Stomach (tissue), 9 donors: ENCODE data around the gene SPIN1. TPM values are rescaled to one million over a fixed set of nuclear protein-coding genes. Genes with fewer than 3 reads are reported as not detected.

ENCODE experiments used
- DNase-seq, 2 donors: peaks; one replicate each; pipeline versions ENCODE4 v3.0.0 to v3.0.0-alpha.2; 2013 to 2019
- H3K27ac ChIP-seq, 5 donors: fragments of 200-600 bp in 4 of 5; sonication (generic) in 4 of 5; one replicate each; pipeline ENCODE4 v1.5.1; 2013 to 2019; ENCODE audit warnings: mild to moderate bottlenecking in 1 of 5, moderate library complexity in 1 of 5
- H3K27me3 ChIP-seq, 3 donors: fragments of 200-600 bp; sonication (generic); one replicate each; pipeline ENCODE4 v1.5.1; 2017 to 2019; ENCODE audit warnings: mixed run types in 1 of 3
- H3K36me3 ChIP-seq, 4 donors: fragments of 200-600 bp; sonication (generic); 1 replicate in 3 of 4; 2 replicates in 1 of 4; pipeline ENCODE4 v1.5.1; 2016 to 2019
- H3K4me1 ChIP-seq, 4 donors: fragments of 200-600 bp; sonication (generic); one replicate each; pipeline ENCODE4 v1.5.1; 2016 to 2019
- H3K4me3 ChIP-seq, 4 donors: fragments of 200-600 bp; sonication (generic) in 3 of 4; one replicate each; pipeline ENCODE4 v1.5.1; 2016 to 2019; ENCODE audit warnings: mild to moderate bottlenecking in 1 of 4
- H3K9me3 ChIP-seq, 4 donors: fragments of 200-600 bp; sonication (generic); one replicate each; pipeline ENCODE4 v1.5.1; 2016 to 2019
- EP300 ChIP-seq: sonication (generic); formaldehyde crosslinking; IDR thresholded peaks from one replicate; pipeline ENCODE4 v1.6.1; 2017; ENCODE audit warnings: antibody characterized with exemption
- POLR2A ChIP-seq, 4 donors: fragments of 450-650 bp; IDR thresholded peaks; one replicate each; pipeline ENCODE4 v1.6.1; 2016; ENCODE audit warnings: antibody characterized with exemption in 4 of 4, control low read depth in 2 of 4, mild to moderate bottlenecking in 1 of 4, moderate library complexity in 1 of 4
- POLR2AphosphoS5 ChIP-seq, 3 donors: sonication (generic); formaldehyde crosslinking; IDR thresholded peaks; one replicate each; pipeline ENCODE4 v1.6.1; 2016; ENCODE audit warnings: antibody characterized with exemption in 3 of 3
- WGBS, 5 donors: extraction: QIAGEN DNeasy Blood & Tissue Kit in 3 of 5; methylation state at CpG; one replicate each; pipeline versions ENCODE4 v1.1.5 to v1.1.7; 2013 to 2018; 5-methylcytosine and 5-hydroxymethylcytosine counted together
- intact Hi-C: fragments of 100-400 bp; cut with DNase I; formaldehyde crosslinking; loops from one replicate; pipeline ENCODE4 v1.15.1; 2023; ENCODE audit warnings: low total_unique reads
- polyA plus RNA-seq, 3 donors: library from polyadenylated mRNA; stranded (reverse); fragments of 200-250 nt; gene quantifications; one replicate each; pipeline ENCODE4 v1.2.3, GENCODE V29; 2013
- total RNA-seq, 5 donors: library from RNA; depleted of rRNA; stranded (reverse); fragments of >200 nt; gene quantifications; one replicate each; pipeline versions ENCODE4 v1.1.0 to v1.2.3, GENCODE V29; 2014 to 2016
- TF ChIP-seq, protein P1 (sequence below), 7 experiments: fragments of 450-650 bp in 4 of 7; fragments of 200-600 bp in 3 of 7; sonication (generic) in 3 of 7; IDR thresholded peaks; one replicate each; pipeline ENCODE4 v1.5.1; 2016 to 2019; ENCODE audit warnings: antibody characterized with exemption in 7 of 7, control low read depth in 2 of 7, mild to moderate bottlenecking in 1 of 7
- donor health status: healthy with polysubstance abuse.
- donor health status: Bipolar disorder and iron deficiency.
- donor health status: healthy.

The SPIN1 gene
- total and polyA plus RNA-seq, 8 donors, result 18.3 to 120 (median 33.8) TPM

- TF ChIP-seq POLR2A (IDR thresholded peaks at IDR 0.05) (no peak), EP300 (no peak), POLR2AphosphoS5 (IDR thresholded peaks at IDR 0.05) (no peak)
- TF ChIP-seq, protein P1, sequence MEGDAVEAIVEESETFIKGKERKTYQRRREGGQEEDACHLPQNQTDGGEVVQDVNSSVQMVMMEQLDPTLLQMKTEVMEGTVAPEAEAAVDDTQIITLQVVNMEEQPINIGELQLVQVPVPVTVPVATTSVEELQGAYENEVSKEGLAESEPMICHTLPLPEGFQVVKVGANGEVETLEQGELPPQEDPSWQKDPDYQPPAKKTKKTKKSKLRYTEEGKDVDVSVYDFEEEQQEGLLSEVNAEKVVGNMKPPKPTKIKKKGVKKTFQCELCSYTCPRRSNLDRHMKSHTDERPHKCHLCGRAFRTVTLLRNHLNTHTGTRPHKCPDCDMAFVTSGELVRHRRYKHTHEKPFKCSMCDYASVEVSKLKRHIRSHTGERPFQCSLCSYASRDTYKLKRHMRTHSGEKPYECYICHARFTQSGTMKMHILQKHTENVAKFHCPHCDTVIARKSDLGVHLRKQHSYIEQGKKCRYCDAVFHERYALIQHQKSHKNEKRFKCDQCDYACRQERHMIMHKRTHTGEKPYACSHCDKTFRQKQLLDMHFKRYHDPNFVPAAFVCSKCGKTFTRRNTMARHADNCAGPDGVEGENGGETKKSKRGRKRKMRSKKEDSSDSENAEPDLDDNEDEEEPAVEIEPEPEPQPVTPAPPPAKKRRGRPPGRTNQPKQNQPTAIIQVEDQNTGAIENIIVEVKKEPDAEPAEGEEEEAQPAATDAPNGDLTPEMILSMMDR (IDR thresholded peaks at IDR 0.05), result no peak
- Histone ChIP-seq H3K4me1 (no peaks in the 10 kb centered on the region), H3K9me3 (no peaks in the 10 kb centered on the region), H3K36me3 (peaks cover 0 to 30% (median 11%) of the 10 kb centered on the region in 4 donors), H3K27ac (no peak overlapping the region), H3K27me3 (no peaks in the 10 kb centered on the region), H3K4me3 (no peak overlapping the region)
- intact Hi-C loops, result no loop called here
- no peak for DNase-seq
- WGBS, 5 donors, result 93 to 98% (median 97%) methylated on average over 4 of the region's 4 CpGs
Observed at GRCh38 chr9:88488166-88488565, 99.9 kb downstream of the SPIN1 start.

GRCh38 chr9:88494983-88495721 lies 106.9 kb downstream of the SPIN1 start:
- TF ChIP-seq POLR2A (IDR thresholded peaks at IDR 0.05), result no peak
- TF ChIP-seq EP300, result no peak
- Histone ChIP-seq H3K4me3 (no peak overlapping the region), H3K36me3 (no peaks in the 10 kb centered on the region), H3K4me1 (no peaks in the 10 kb centered on the region), H3K27me3 (no peaks in the 10 kb centered on the region), H3K9me3 (no peaks in the 10 kb centered on the region), H3K27ac (no peak overlapping the region)
- 86 to 93% (median 91%) methylated on average over 15 to 17 of the region's 17 CpGs for WGBS, 5 donors
- no peak for DNase-seq
- intact Hi-C loops, result no loop called here

- Histone ChIP-seq H3K36me3 (no peaks in the 10 kb centered on the region), H3K9me3 (no peaks in the 10 kb centered on the region), H3K4me3 (no peak overlapping the region), H3K4me1 (no peaks in the 10 kb centered on the region), H3K27me3 (no peaks in the 10 kb centered on the region), H3K27ac (no peak overlapping the region)
- DNase-seq, result no peak
- 83 to 100% (median 96%) methylated on average over 2 of the region's 2 CpGs for WGBS, 5 donors
- intact Hi-C loops, result no loop called here
- TF ChIP-seq, protein P1 (IDR thresholded peaks at IDR 0.05), result no peak
- TF ChIP-seq POLR2A (IDR thresholded peaks at IDR 0.05), result no peak
- TF ChIP-seq EP300, result no peak
- TF ChIP-seq POLR2AphosphoS5 (IDR thresholded peaks at IDR 0.05), result no peak
Observed at GRCh38 chr9:88497224-88497623, 109.0 kb downstream of the SPIN1 start.

DNA sequence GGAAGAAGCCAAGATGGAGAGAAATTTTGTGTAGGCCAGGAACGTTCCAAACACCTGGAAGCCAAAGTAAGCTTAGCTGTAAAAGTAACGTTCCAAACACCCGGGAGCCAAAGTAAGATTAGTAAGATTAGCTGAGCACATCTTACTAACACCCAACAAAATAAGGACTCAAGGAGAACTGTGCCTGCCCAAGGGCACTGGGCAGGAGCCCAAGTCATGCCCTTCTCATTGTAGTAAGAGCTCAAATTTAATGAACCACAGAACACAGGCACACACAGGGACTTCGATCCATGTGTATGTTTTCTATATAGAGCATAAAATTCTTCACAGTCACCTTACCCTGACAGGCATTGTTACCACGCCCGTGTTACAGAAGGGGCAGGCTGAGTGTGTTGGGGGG lies 110.6 kb downstream of the SPIN1 start:
- peak in 1 of 2 donors; percentile 53 for DNase-seq
- H3K27ac ChIP-seq, result no peak overlapping the region
- TF ChIP-seq, protein P1 (IDR thresholded peaks at IDR 0.05), result no peak
- TF ChIP-seq POLR2A (IDR thresholded peaks at IDR 0.05) (no peak), EP300 (no peak), POLR2AphosphoS5 (IDR thresholded peaks at IDR 0.05) (no peak)
- intact Hi-C loops, result no loop called here
- no peaks in the 10 kb centered on the region for H3K4me1 ChIP-seq
- no peaks in the 10 kb centered on the region for H3K9me3 ChIP-seq
- H3K27me3 ChIP-seq, result no peaks in the 10 kb centered on the region
- H3K4me3 ChIP-seq, result no peak overlapping the region
- WGBS, 5 donors, result 62 to 76% (median 70%) methylated on average over 6 of the region's 6 CpGs
- H3K36me3 ChIP-seq, result no peaks in the 10 kb centered on the region

DNA sequence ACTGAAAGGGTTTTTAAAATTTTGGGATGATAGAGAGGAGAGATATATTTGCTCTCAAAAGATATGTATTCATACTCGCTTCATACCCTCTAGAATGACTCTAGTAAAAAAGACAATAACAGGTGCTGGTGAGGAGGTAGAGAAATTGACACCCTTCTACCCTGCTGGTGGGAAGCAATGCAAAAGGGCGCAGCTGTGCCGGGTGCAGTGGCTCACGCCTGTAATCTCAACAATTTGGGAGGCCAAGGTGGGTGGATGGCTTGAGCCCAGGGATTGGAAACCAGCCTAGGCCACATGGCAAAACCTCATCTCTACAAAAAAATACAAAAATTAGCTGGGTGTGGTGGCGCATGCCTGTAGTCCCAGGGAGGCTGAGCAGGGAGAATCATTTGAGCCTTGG lies 112.8 kb downstream of the SPIN1 start:
- WGBS, 5 donors, result 93 to 97% (median 96%) methylated on average over 5 of the region's 5 CpGs

More for the DNA sequence above, 112.8 kb downstream of the SPIN1 start:
- H3K4me3 ChIP-seq, result no peak overlapping the region
- no peaks in the 10 kb centered on the region for H3K36me3 ChIP-seq
- intact Hi-C loops, result no loop called here
- no peak for DNase-seq
- TF ChIP-seq, protein P1 (IDR thresholded peaks at IDR 0.05), result no peak
- TF ChIP-seq POLR2A (IDR thresholded peaks at IDR 0.05), result no peak
- TF ChIP-seq EP300, result no peak
- TF ChIP-seq POLR2AphosphoS5 (IDR thresholded peaks at IDR 0.05), result no peak
- no peaks in the 10 kb centered on the region for H3K27me3 ChIP-seq
- H3K4me1 ChIP-seq, result no peaks in the 10 kb centered on the region
- H3K27ac ChIP-seq, result no peak overlapping the region
- no peaks in the 10 kb centered on the region for H3K9me3 ChIP-seq
